Measurements from ENCODE around the gene CLDN2.
"Not testable (repeated sequence)": the region's sequence is repeated elsewhere in the genome, so short reads cannot be mapped to it uniquely, and the experiment has no call there.

CLDN2 gene

DNA sequence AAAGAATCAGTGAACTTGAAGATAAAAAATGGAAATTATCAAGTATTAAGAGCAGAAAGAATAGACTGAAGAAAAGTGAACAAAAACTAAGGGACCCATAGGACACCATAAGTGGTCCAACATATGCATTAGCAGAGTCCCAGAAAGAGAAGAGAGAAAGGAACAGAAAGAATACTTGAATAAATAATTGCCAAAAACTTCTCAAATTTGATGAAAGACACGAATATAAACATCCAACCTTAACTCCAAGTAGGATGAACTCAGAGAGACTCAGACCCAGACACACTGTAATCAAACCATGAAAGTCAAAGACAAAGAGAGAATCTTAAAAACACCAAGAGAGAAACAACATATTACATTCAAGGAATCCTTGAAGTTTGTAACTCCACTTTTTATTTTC, 44.1 kb downstream of the CLDN2 start:
- no peak for FAIRE-seq

DNA sequence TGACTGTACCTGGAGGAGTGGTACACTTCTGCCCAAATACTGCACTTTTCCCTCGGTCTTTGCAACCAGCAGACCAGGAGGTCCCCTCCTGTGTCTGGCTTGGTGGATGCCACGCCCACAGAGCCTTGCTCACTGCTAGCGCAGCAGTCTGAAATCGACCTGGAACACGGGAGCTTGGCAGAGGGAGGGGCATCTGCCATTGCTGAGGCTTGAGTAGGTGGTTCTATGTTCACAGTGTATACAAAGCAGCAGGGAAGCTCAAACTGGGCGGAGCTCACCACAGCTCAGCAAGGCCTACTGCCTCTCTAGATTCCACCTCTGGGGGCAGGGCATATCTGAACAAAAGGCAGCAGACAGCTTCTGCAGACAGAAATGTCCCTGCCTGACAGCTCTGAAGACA, 46.3 kb downstream of the CLDN2 start:
- FAIRE-seq: not testable (repeated sequence)

DNA sequence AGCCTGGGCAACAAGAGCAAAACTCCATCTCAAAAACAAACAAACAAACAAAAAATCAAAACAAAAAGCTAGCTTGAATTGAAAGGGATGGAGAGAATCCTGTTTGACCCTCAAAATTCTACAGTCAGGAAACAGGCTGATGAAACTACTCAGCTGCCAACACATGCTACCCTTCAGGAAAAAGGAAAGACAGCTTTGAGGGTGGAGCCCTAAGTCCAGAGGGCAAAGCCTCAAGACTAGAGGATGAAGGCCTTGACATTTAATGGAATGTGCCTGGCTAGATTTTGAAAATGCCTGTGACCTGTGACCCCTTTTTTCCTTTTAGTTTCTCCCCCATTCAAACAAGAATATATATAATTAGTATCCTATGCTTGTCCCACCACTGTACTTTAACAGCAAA, 52.7 kb downstream of the CLDN2 start:
- FAIRE-seq: no peak

DNA sequence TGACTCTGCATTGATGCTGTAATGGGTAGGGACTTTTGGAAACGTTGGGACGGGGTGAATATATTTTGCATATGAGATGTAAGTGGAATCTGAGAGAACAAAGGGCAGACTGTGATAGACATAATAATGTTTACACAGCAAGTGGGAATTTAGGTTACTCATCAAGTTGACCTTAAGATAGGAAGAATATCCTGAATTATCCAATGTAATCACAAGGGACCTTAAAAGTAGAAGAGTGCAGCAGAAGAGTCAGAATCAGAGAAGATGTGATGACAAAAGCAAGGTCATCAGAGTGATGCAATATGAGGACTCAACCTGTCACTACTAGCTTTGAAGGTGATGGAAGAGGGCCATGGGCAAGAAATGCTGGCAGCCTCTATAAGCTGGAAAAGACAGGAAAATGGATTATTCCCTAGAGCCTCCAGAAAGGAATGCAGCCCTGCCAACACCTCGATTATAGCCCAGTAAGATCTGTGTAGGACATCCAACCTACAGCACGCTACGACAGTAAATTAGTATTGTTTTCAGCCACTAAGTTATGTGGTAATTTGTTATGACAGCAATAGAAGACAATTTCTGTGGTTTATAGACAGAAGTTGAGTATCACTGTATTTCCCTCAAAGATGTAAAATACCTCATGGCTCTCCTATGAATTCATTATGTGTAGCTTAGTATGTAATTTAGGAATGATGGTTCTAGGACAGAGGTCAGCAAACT, 53.4 kb downstream of the CLDN2 start:
- FAIRE-seq: no peak

DNA sequence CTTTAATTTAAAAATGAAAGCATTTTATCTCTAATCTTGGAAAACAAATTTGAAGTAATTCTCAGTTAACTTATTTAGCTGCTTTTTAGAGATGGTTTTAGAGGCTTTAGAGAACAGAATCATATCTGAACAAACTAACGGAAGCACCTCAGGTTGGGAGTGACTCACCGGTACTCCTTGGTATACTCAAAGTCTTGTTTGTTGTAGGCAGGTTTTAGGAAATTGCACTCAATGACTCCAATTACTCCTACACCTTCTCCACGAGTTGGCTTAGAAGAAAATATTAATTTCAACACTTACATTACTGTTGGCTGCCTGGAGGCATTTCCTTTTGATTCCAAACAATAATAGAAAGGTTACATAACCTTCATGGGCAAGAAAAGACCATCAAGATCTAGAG, 56.2 kb downstream of the CLDN2 start:
- FAIRE-seq: no peak
